B cell (primary cell): Measurements from ENCODE around the gene DPAGT1. TPM values are rescaled to one million over a fixed set of nuclear protein-coding genes. Genes with fewer than 3 reads are reported as not detected.

Experiments used
- ATAC-seq: fragments of 200-7000 bp; cut with Tn5 transposase; one replicate; pipeline ENCODE4 v1.10.0; 2021; ENCODE audit warnings: low read depth, mild to moderate bottlenecking, moderate number of reproducible peaks, moderate library complexity
- CTCF ChIA-PET: fragments of 350-600 bp; sonication (Branson Sonifier 250); formaldehyde crosslinking; loops from one replicate; lab custom pipeline; 2021; ENCODE audit warnings: antibody characterized with exemption, inconsistent platforms; lab: Charles Lee
- POLR2A ChIA-PET: fragments of 350-600 bp; sonication (Branson Sonifier 250); formaldehyde crosslinking; loops from one replicate; lab custom pipeline; 2021; ENCODE audit warnings: antibody characterized with exemption; lab: Charles Lee
- DNase-seq: peaks from one replicate; pipeline ENCODE4 v3.0.0; 2013
- H2AFZ ChIP-seq: 2 replicates; pipeline ENCODE4 v1.6.1; 2012; ENCODE audit warnings: mild to moderate bottlenecking, low read depth, low read length; ENCODE audit not compliant: insufficient read depth, poor library complexity, severe bottlenecking
- H3K27ac ChIP-seq, 2 donors: 1 replicate in 1 of 2; 2 replicates in 1 of 2; pipeline ENCODE4 v1.5.1; 2012 to 2013; ENCODE audit warnings: low read length in 2 of 2, mild to moderate bottlenecking in 2 of 2, moderate library complexity in 1 of 2
- H3K27me3 ChIP-seq, 4 experiments: fragments of 200-600 bp in 1 of 4; sonication (generic) in 1 of 4; replicated peaks in 1 of 4; 1 replicate in 2 of 4; 2 replicates in 2 of 4; pipeline versions ENCODE4 v1.6.1 to v1.7.0; 2013 to 2016; ENCODE audit warnings: low read length in 3 of 4, mild to moderate bottlenecking in 2 of 4, mixed read lengths in 1 of 4, moderate library complexity in 1 of 4; ENCODE audit not compliant: insufficient read depth in 4 of 4, control insufficient read depth in 3 of 4; ENCODE audit errors: control extremely low read depth in 1 of 4
- H3K36me3 ChIP-seq, 2 experiments: replicated peaks in 1 of 2; 1 replicate in 1 of 2; 2 replicates in 1 of 2; pipeline versions ENCODE4 v1.6.1 to v1.7.1; 2013; ENCODE audit warnings: low read length in 1 of 2; ENCODE audit not compliant: insufficient read depth in 2 of 2, control insufficient read depth in 1 of 2; ENCODE audit errors: control extremely low read depth in 1 of 2, extremely low read depth in 1 of 2
- H3K4me1 ChIP-seq, 2 donors: fragments of 200-600 bp in 1 of 2; sonication (generic) in 1 of 2; 1 replicate in 1 of 2; 2 replicates in 1 of 2; pipeline versions ENCODE4 v1.5.1 to v1.6.1; 2013 to 2017; ENCODE audit warnings: low read length in 2 of 2; ENCODE audit not compliant: control insufficient read depth in 2 of 2, insufficient read depth in 2 of 2
- H3K4me2 ChIP-seq: replicated peaks from 2 replicates; pipeline ENCODE3; 2012; ENCODE audit warnings: mild to moderate bottlenecking, low read depth, low read length; ENCODE audit not compliant: poor library complexity, severe bottlenecking
- H3K4me3 ChIP-seq, 5 experiments: fragments of 200-600 bp in 1 of 5; sonication (generic) in 1 of 5; 1 replicate in 3 of 5; 2 replicates in 2 of 5; pipeline versions ENCODE4 v1.5.1 to v1.7.0; 2011 to 2016; ENCODE audit warnings: low read length in 4 of 5, mild to moderate bottlenecking in 4 of 5, low read depth in 2 of 5, control low read depth in 1 of 5, moderate library complexity in 1 of 5; ENCODE audit not compliant: insufficient read depth in 1 of 5; ENCODE audit errors: control extremely low read depth in 1 of 5, extremely low read depth in 1 of 5
- H3K79me2 ChIP-seq: fragments of 200-600 bp; sonication (generic); one replicate; pipeline ENCODE4 v1.6.0; 2016; ENCODE audit warnings: low read length; ENCODE audit not compliant: control insufficient read depth, insufficient read depth
- H3K9ac ChIP-seq: fragments of 200-600 bp; sonication (generic); 2 replicates; pipeline ENCODE4 v1.6.1; 2017; ENCODE audit warnings: mild to moderate bottlenecking, low read length, moderate library complexity
- H3K9me3 ChIP-seq, 3 donors: one replicate each; pipeline versions ENCODE4 v1.6.1 to v1.7.1; 2013; ENCODE audit warnings: low read length in 2 of 3; ENCODE audit not compliant: control insufficient read depth in 2 of 3, insufficient read depth in 1 of 3; ENCODE audit errors: control extremely low read depth in 1 of 3
- H4K20me1 ChIP-seq: 2 replicates; pipeline ENCODE4 v1.6.0; 2012; ENCODE audit warnings: mild to moderate bottlenecking, low read length; ENCODE audit not compliant: insufficient read depth, control insufficient read depth, poor library complexity, severe bottlenecking
- H3K27ac Mint-ChIP-seq: one replicate; pipeline ENCODE4 v1.8.0; 2021; ENCODE audit warnings: mixed read lengths
- H3K27me3 Mint-ChIP-seq: one replicate; pipeline ENCODE4 v1.8.0; 2021; ENCODE audit warnings: mixed read lengths
- H3K4me1 Mint-ChIP-seq: one replicate; pipeline ENCODE4 v1.8.0; 2021; ENCODE audit warnings: mixed read lengths
- H3K4me3 Mint-ChIP-seq: one replicate; pipeline ENCODE4 v1.8.0; 2021; ENCODE audit warnings: mixed read lengths
- H3K9me3 Mint-ChIP-seq: one replicate; pipeline ENCODE4 v1.8.0; 2022; ENCODE audit warnings: mixed read lengths; ENCODE audit not compliant: insufficient read depth
- CTCF ChIP-seq: fragments of 200-600 bp; IDR thresholded peaks from one replicate; pipeline ENCODE4 v1.8.0; 2022; ENCODE audit warnings: antibody characterized with exemption, mild to moderate bottlenecking
- EZH2 ChIP-seq: IDR thresholded peaks from 2 replicates; pipeline ENCODE4 v1.6.1; 2012; ENCODE audit warnings: borderline replicate concordance, low read depth, mild to moderate bottlenecking, moderate library complexity, low read length; ENCODE audit not compliant: insufficient read depth, poor library complexity, severe bottlenecking
- whole genome bisulfite sequencing: methylation state at CpG from one replicate; pipeline ENCODE4 v1.1.5; 2013; ENCODE audit warnings: missing lambda C conversion rate; ENCODE audit not compliant: insufficient coverage; 5-methylcytosine and 5-hydroxymethylcytosine counted together
- intact Hi-C: fragments of 100-400 bp; cut with micrococcal nuclease; formaldehyde crosslinking; loops from one replicate; pipeline ENCODE4 v1.10.0; 2022
- polyA plus RNA-seq: library from polyadenylated mRNA; depleted of rRNA; stranded (reverse); fragments of >200 nt; gene quantifications from 2 replicates; pipeline ENCODE4 v1.2.3, GENCODE V29; 2012
- total RNA-seq, 2 donors: library from RNA; stranded (reverse); fragments of 120-200 nt in 1 of 2; gene quantifications; 1 replicate in 1 of 2; 2 replicates in 1 of 2; pipeline versions ENCODE4 v1.2.3 to v1.2.4, GENCODE V29; 2013 to 2022

Gene DPAGT1
- total and polyA plus RNA-seq, 2 donors (not counting 1 experiment from before 2014, with no cell fraction given): 38.3 to 64.3 TPM

GRCh38 chr11:119056421-119056999, 45.1 kb downstream of the DPAGT1 start:
- DNase-seq (peak; percentile 73), ATAC-seq (no peak)
- intact Hi-C loops: loop anchor here (2.0 kb wide), 2 partner anchors 46 to 140 kb away; no protein-coding TSS in a partner anchor
- H3K4me2 ChIP-seq: peak overlapping the region; percentile 98
- peak overlapping the region; percentile 62 to 93 for H3K27ac ChIP-seq
- H3K9ac ChIP-seq: peak overlapping the region; percentile 98
- peaks cover 3 to 35% of the 10 kb centered on the region in 2 experiments for H3K36me3 ChIP-seq
- Mint-ChIP-seq H3K9me3 (no peaks in the 10 kb centered on the region), H3K4me3 (peak overlapping the region; percentile 97), H3K27me3 (no peaks in the 10 kb centered on the region), H3K27ac (peak overlapping the region; percentile 93), H3K4me1 (peaks cover 42% of the 10 kb centered on the region)
- no peaks in the 10 kb centered on the region for H4K20me1 ChIP-seq
- H2AFZ ChIP-seq: peak overlapping the region; percentile 87
- H3K4me3 ChIP-seq: peak overlapping the region; percentile 28 to 95 (median 69)
- WGBS: 0% methylated on average over 41 of the region's 48 CpGs
- CTCF ChIA-PET: interaction anchor here (0.6 to 2.2 kb wide), 8 partner anchors 11 to 1831 kb away, joined by 3 to 8 read pairs (median 5); partner anchors contain the start of gene VPS11
- H3K4me1 ChIP-seq: peaks cover 25 to 35% of the 10 kb centered on the region in 2 donors
- peaks cover 48% of the 10 kb centered on the region for H3K79me2 ChIP-seq
- H3K27me3 ChIP-seq: no peaks in the 10 kb centered on the region
- TF ChIP-seq EZH2: no peak
- no peak for TF ChIP-seq CTCF
- POLR2A ChIA-PET: interaction anchor here (0.5 to 3.8 kb wide), 5 partner anchors 9 to 205 kb away, joined by 3 to 14 read pairs (median 3); partner anchors contain the start of gene VPS11
- no peaks in the 10 kb centered on the region for H3K9me3 ChIP-seq

GRCh38 chr11:119055901-119056300, 45.8 kb downstream of the DPAGT1 start:
- peaks cover 27 to 38% of the 10 kb centered on the region in 2 donors for H3K4me1 ChIP-seq
- peaks cover 0 to 35% of the 10 kb centered on the region in 2 experiments for H3K36me3 ChIP-seq
- H3K4me2 ChIP-seq: peak overlapping the region; percentile 98
- TF ChIP-seq CTCF (no peak), EZH2 (no peak)
- intact Hi-C loops: loop anchor here (2.0 kb wide), 2 partner anchors 47 to 141 kb away; no protein-coding TSS in a partner anchor
- H4K20me1 ChIP-seq: no peaks in the 10 kb centered on the region
- no peaks in the 10 kb centered on the region for H3K9me3 ChIP-seq
- POLR2A ChIA-PET: interaction anchor here (0.6 to 3.8 kb wide), 3 partner anchors 11 to 206 kb away, joined by 3 to 14 read pairs (median 3); partner anchors contain the start of gene VPS11
- H3K79me2 ChIP-seq: peaks cover 42% of the 10 kb centered on the region
- H3K9me3 Mint-ChIP-seq: no peaks in the 10 kb centered on the region
- WGBS: 75% methylated on average over 6 of the region's 6 CpGs
- H3K27me3 Mint-ChIP-seq: no peaks in the 10 kb centered on the region
- H3K27ac Mint-ChIP-seq: peak overlapping the region; percentile 37
- peak overlapping the region; percentile 97 for H3K4me3 Mint-ChIP-seq
- ATAC-seq: no peak
- H3K4me3 ChIP-seq: peak overlapping the region in 4 of 5 experiments; percentile 64 to 95 (median 75)
- H3K4me1 Mint-ChIP-seq: peaks cover 46% of the 10 kb centered on the region
- CTCF ChIA-PET: interaction anchor here (0.6 to 2.2 kb wide), 2 partner anchors 12 to 289 kb away, joined by 3 to 8 read pairs; no protein-coding TSS in a partner anchor
- DNase-seq: peak; percentile 43
- H3K27ac ChIP-seq: peak overlapping the region; percentile 62 to 93
- peak overlapping the region; percentile 87 for H2AFZ ChIP-seq
- peak overlapping the region; percentile 98 for H3K9ac ChIP-seq
- H3K27me3 ChIP-seq: no peaks in the 10 kb centered on the region
